Right renal pelvis (tissue), 4 donors: ENCODE measurements around the gene FLNB. TPM values are rescaled to one million over a fixed set of nuclear protein-coding genes. Genes with fewer than 3 reads are reported as not detected.

Experiments
- polyA plus RNA-seq, 4 donors: library from polyadenylated mRNA; unstranded; fragments of 120-200 nt; gene quantifications; one replicate each; pipeline ENCODE4 v1.2.1, GENCODE V29; 2013; ENCODE audit not compliant: insufficient read length in 4 of 4

FLNB gene
- polyA plus RNA-seq, 4 donors = 165 to 175 (median 173) TPM

Other genes starting within 250 kb of the FLNB start
- 10 to 100 TPM in 2 of 4 donors, 1 to 10 TPM in 2; 3.7 to 13.1 (median 8.1) TPM for gene DNASE1L3, start 202.6 kb downstream of the FLNB start, polyA plus RNA-seq
- gene ABHD6, start 229.4 kb downstream of the FLNB start, polyA plus RNA-seq = 10 to 100 TPM; 10.4 to 12.4 (median 11.3) TPM